HCT116 (cell line): Measurements from ENCODE around the gene PLAC9.

Experiments used
- EZH2phosphoT487 ChIP-seq: fragments of 200-600 bp; IDR thresholded peaks from 2 replicates; pipeline ENCODE4 v1.6.1; 2018; ENCODE audit warnings: antibody characterized with exemption, borderline replicate concordance
- POLR2A ChIP-seq: IDR thresholded peaks from 2 replicates; pipeline ENCODE4 v1.7.0; 2011; ENCODE audit warnings: borderline replicate concordance; ENCODE audit not compliant: insufficient read depth, insufficient read length; ENCODE audit errors: extremely low read depth
- POLR2AphosphoS5 ChIP-seq: IDR thresholded peaks from 2 replicates; pipeline ENCODE4 v1.6.1; 2011; ENCODE audit warnings: mild to moderate bottlenecking, low read depth, low read length, moderate library complexity
- RAD21 ChIP-seq: IDR thresholded peaks from 2 replicates; pipeline ENCODE4 v1.6.1; 2012; ENCODE audit warnings: low read depth, mild to moderate bottlenecking
- TF ChIP-seq, protein P1 (sequence below), 3 experiments: fragments of 200-600 bp in 1 of 3; sonication (generic) in 1 of 3; IDR thresholded peaks in 2 of 3; conservative IDR thresholded peaks in 1 of 3; 2 replicates each; pipeline ENCODE4 v1.5.1; 2012 to 2017; ENCODE audit warnings: low read depth in 2 of 3, low read length in 2 of 3, antibody characterized with exemption in 1 of 3, borderline replicate concordance in 1 of 3, control low read depth in 1 of 3, mild to moderate bottlenecking in 1 of 3, mixed read lengths in 1 of 3, mixed run types in 1 of 3, moderate library complexity in 1 of 3; ENCODE audit not compliant: insufficient read depth in 1 of 3
- TF ChIP-seq, protein P2 (sequence below): IDR thresholded peaks from 2 replicates; pipeline ENCODE4 v1.6.1; 2012; ENCODE audit warnings: low read depth

DNA sequence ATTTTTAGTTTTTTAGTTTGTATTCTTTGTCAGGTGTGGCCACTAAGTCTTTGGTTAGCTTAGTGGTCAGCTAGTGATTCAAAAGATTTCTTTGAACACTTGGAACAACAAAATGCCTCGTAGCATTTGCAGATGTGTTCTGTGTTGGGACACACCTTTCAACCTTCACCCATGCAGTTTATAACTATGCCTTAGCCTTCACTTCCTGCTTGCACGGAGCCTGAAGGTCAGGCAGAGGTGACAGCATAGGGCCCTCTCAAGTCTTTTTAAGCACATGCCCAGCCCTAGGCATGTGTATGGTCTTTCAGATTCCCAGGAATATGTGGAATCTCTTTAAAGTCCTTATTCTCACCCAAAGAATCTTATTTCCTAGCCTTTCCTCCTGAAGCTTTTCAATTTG lies 17.6 kb downstream of the PLAC9 start:
- TF ChIP-seq, protein P1, sequence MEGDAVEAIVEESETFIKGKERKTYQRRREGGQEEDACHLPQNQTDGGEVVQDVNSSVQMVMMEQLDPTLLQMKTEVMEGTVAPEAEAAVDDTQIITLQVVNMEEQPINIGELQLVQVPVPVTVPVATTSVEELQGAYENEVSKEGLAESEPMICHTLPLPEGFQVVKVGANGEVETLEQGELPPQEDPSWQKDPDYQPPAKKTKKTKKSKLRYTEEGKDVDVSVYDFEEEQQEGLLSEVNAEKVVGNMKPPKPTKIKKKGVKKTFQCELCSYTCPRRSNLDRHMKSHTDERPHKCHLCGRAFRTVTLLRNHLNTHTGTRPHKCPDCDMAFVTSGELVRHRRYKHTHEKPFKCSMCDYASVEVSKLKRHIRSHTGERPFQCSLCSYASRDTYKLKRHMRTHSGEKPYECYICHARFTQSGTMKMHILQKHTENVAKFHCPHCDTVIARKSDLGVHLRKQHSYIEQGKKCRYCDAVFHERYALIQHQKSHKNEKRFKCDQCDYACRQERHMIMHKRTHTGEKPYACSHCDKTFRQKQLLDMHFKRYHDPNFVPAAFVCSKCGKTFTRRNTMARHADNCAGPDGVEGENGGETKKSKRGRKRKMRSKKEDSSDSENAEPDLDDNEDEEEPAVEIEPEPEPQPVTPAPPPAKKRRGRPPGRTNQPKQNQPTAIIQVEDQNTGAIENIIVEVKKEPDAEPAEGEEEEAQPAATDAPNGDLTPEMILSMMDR (IDR thresholded peaks at IDR 0.05 in 2 of 3, conservative IDR thresholded peaks at IDR 0.05 in 1 of 3; ENCODE audit: borderline replicate concordance in 1 of 3, insufficient read depth in 1 of 3, low read depth in 2 of 3, low read length in 2 of 3): no peak
- TF ChIP-seq EZH2phosphoT487: no peak
- TF ChIP-seq POLR2A: no peak
- TF ChIP-seq POLR2AphosphoS5: no peak
- TF ChIP-seq, protein P2, sequence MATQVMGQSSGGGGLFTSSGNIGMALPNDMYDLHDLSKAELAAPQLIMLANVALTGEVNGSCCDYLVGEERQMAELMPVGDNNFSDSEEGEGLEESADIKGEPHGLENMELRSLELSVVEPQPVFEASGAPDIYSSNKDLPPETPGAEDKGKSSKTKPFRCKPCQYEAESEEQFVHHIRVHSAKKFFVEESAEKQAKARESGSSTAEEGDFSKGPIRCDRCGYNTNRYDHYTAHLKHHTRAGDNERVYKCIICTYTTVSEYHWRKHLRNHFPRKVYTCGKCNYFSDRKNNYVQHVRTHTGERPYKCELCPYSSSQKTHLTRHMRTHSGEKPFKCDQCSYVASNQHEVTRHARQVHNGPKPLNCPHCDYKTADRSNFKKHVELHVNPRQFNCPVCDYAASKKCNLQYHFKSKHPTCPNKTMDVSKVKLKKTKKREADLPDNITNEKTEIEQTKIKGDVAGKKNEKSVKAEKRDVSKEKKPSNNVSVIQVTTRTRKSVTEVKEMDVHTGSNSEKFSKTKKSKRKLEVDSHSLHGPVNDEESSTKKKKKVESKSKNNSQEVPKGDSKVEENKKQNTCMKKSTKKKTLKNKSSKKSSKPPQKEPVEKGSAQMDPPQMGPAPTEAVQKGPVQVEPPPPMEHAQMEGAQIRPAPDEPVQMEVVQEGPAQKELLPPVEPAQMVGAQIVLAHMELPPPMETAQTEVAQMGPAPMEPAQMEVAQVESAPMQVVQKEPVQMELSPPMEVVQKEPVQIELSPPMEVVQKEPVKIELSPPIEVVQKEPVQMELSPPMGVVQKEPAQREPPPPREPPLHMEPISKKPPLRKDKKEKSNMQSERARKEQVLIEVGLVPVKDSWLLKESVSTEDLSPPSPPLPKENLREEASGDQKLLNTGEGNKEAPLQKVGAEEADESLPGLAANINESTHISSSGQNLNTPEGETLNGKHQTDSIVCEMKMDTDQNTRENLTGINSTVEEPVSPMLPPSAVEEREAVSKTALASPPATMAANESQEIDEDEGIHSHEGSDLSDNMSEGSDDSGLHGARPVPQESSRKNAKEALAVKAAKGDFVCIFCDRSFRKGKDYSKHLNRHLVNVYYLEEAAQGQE: no peak
- TF ChIP-seq RAD21: no peak
